SJCRH30 (cell line): ENCODE data around the gene ASIC2. TPM values are rescaled to one million over a fixed set of nuclear protein-coding genes. Genes with fewer than 3 reads are reported as not detected.

ENCODE experiments used
- DNase-seq, 2 experiments: peaks; one replicate each; pipeline ENCODE4 v3.0.0-alpha.2; 2015 to 2020
- H3K27ac ChIP-seq: fragments of 250-450 bp; sonication (Bioruptor Pico); 2 replicates; pipeline ENCODE4 v1.5.1; 2020; ENCODE audit warnings: mild to moderate bottlenecking, moderate library complexity
- H3K27me3 ChIP-seq: fragments of 250-450 bp; sonication (Bioruptor Pico); 2 replicates; pipeline ENCODE4 v1.5.1; 2020; ENCODE audit warnings: mild to moderate bottlenecking, moderate library complexity
- H3K36me3 ChIP-seq: fragments of 250-450 bp; sonication (Bioruptor Pico); 2 replicates; pipeline ENCODE4 v1.5.1; 2020; ENCODE audit warnings: mild to moderate bottlenecking, moderate library complexity
- H3K4me1 ChIP-seq: fragments of 250-450 bp; sonication (Bioruptor Pico); 2 replicates; pipeline ENCODE4 v1.5.1; 2020; ENCODE audit warnings: mild to moderate bottlenecking, moderate library complexity
- H3K4me3 ChIP-seq: fragments of 250-450 bp; sonication (Bioruptor Pico); 2 replicates; pipeline ENCODE4 v1.5.1; 2020; ENCODE audit warnings: mild to moderate bottlenecking, moderate library complexity
- H3K9me3 ChIP-seq: fragments of 250-450 bp; sonication (Bioruptor Pico); replicated peaks from 2 replicates; pipeline ENCODE4 v1.5.1; 2020; ENCODE audit warnings: mild to moderate bottlenecking, moderate library complexity
- total RNA-seq: library from RNA; depleted of rRNA; stranded (reverse); fragments of >200 nt; shearing (Covaris generic); gene quantifications from 2 replicates; pipeline ENCODE4 v1.2.3, GENCODE V29; 2014

Gene ASIC2
- total RNA-seq, 1 experiment from 2014 or later = not detected

DNA sequence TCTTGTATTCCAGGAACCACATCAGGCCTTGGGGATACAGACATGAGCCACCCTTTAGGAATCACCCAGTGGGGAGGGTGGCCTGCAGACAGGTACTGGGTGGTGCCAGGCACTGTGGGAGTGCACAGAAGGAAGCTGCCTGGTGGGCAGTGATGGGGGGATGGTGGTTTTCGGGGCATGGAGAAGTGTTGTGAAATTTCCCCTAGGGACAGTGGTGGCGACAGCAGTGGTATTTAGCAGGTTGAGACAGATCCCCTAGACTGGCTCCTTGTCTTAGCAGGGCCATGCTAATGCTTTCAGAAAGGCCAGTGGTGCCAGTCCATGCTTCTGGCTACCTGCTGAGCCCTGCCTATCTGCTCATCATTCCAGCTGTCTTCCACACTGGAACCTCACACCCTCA lies 171.8 kb downstream of the ASIC2 start:
- Histone ChIP-seq H3K36me3 (no peaks in the 10 kb centered on the region), H3K27me3 (peaks cover 40% of the 10 kb centered on the region), H3K9me3 (no peaks in the 10 kb centered on the region), H3K27ac (no peak overlapping the region), H3K4me1 (no peaks in the 10 kb centered on the region), H3K4me3 (no peak overlapping the region)
- no peak for DNase-seq

DNA sequence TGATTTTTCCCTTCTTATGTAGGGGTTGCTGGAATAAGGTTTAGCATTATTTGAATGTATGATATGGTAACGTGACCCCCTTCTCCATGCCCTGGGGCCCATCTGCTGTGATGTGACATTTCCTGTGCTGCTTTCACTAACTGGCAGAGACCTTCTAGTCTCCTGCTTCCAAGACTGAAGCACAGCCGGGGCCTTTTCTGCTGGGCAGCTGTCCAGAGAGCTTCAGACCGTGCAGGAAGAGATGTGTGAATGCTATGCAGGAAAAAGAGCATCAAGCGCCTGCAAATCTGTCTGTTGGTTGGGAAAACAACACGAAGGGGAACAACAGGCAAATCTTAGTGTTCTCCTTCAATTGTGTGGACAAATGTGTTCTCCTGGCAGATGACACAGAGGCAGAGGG lies 173.0 kb downstream of the ASIC2 start:
- Histone ChIP-seq H3K4me3 (no peak overlapping the region), H3K4me1 (no peaks in the 10 kb centered on the region), H3K27ac (no peak overlapping the region), H3K27me3 (peaks cover 43% of the 10 kb centered on the region), H3K36me3 (no peaks in the 10 kb centered on the region), H3K9me3 (no peaks in the 10 kb centered on the region)
- no peak for DNase-seq

DNA sequence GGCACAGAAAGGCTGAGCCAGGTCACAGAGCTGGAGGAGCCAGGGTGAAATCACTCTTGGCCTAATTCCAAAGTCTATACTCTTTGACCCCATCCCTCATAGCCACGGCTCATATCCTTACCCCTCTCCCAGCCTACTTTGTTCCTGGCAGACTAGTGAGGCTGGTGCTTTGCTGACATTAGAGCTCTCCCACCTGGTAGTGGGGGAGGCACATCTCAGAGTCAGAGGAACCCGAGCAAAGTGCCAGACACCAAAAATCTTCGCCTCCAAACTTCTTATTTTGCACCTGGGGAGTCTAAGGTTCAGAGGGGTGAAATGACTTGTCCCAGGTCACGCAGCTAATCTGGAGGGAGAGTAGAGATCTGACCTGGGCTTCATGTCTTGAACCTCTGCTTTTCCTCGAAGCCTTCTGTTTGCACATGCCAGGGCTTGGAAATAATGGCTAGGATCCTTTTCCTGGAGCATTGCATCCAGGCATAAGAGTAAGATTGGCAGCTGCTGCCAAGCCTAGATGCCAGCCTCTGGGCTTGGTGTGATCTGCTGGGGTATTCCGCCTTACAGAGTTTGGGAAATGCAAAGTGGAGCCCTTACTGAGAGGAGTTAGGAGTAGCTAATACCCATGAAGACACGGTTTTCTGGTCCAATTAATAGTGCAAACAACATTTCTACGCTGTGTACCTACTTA lies 174.6 kb downstream of the ASIC2 start:
- H3K4me1 ChIP-seq = no peaks in the 10 kb centered on the region
- H3K4me3 ChIP-seq = no peak overlapping the region
- no peak overlapping the region for H3K27ac ChIP-seq
- no peak for DNase-seq
- no peaks in the 10 kb centered on the region for H3K9me3 ChIP-seq
- H3K36me3 ChIP-seq = no peaks in the 10 kb centered on the region
- peaks cover 39% of the 10 kb centered on the region for H3K27me3 ChIP-seq

DNA sequence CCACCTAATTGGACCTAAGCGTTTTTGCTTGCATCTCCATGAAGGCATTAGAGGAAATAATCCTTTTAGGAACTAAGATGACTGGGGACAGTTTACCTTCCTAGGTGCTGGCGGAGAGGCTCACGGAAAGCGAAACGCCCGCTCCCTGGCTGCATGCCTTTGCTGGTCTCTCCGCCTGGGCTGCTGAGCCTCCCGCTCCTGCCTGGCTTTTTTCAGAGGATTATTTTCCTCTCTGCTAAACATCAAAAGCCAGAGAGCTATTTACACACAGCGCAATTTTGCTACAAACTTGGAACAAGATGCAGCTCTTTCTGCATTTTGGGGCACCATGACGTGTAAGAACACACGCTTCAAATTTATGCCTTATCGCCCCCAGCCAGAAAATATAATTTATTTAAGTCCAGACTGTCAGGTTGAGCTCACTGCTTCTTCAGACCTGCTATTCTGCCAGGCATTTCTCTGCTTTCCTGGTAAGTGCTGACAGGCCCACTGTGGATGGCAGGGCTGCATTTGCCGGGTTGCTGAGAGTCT lies 177.0 kb downstream of the ASIC2 start:
- H3K27ac ChIP-seq = no peak overlapping the region
- no peak for DNase-seq
- H3K4me1 ChIP-seq = no peaks in the 10 kb centered on the region

DNA sequence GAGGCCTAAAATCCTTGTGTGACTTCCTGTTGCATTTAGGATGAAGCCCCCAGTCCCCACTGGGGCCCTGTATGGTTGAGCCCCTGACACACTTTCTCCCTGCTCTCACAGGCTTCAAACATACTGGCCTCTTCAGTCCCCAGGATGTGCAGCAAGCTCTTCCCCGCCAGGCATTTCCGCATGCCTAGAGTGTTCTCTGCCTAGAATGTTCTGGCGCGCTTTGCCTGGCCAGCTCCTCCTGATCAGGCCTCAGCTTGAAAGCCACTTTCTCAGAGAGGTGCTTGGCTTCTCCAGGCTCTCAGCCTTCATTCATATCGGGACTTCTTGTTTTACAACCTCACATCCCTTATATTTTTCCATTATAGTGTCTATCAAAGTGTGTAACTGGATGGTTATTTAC lies 177.7 kb downstream of the ASIC2 start:
- peaks cover 18% of the 10 kb centered on the region for H3K27me3 ChIP-seq
- no peaks in the 10 kb centered on the region for H3K36me3 ChIP-seq
- H3K27ac ChIP-seq = no peak overlapping the region
- no peaks in the 10 kb centered on the region for H3K4me1 ChIP-seq
- H3K9me3 ChIP-seq = no peaks in the 10 kb centered on the region
- no peak for DNase-seq
- H3K4me3 ChIP-seq = no peak overlapping the region

More for the DNA sequence above, 177.0 kb downstream of the ASIC2 start:
- Histone ChIP-seq H3K9me3 (no peaks in the 10 kb centered on the region), H3K27me3 (peaks cover 22% of the 10 kb centered on the region), H3K4me3 (no peak overlapping the region), H3K36me3 (no peaks in the 10 kb centered on the region)

DNA sequence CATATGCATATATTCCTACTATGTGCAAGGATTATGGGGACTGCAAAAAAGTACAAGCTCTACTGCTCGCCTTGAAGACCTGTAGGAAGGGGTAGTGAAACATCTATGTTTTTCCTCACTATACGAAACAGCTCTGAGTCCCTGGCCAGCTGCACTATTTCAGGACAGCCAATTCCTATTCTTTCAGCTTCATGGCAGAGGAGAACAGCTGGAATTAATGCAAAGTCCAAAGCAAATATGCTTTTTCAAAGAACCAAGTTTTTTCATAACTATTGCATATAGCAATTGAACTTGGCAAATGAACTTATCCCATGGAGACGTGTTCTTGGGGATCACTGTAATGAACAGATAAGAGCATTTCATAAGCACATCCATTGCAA lies 179.1 kb downstream of the ASIC2 start:
- Histone ChIP-seq H3K9me3 (no peaks in the 10 kb centered on the region), H3K36me3 (no peaks in the 10 kb centered on the region), H3K27me3 (peaks cover 18% of the 10 kb centered on the region; the same call in 1 of the 2 replicates), H3K4me3 (no peak overlapping the region), H3K27ac (no peak overlapping the region), H3K4me1 (no peaks in the 10 kb centered on the region)
- no peak for DNase-seq

DNA sequence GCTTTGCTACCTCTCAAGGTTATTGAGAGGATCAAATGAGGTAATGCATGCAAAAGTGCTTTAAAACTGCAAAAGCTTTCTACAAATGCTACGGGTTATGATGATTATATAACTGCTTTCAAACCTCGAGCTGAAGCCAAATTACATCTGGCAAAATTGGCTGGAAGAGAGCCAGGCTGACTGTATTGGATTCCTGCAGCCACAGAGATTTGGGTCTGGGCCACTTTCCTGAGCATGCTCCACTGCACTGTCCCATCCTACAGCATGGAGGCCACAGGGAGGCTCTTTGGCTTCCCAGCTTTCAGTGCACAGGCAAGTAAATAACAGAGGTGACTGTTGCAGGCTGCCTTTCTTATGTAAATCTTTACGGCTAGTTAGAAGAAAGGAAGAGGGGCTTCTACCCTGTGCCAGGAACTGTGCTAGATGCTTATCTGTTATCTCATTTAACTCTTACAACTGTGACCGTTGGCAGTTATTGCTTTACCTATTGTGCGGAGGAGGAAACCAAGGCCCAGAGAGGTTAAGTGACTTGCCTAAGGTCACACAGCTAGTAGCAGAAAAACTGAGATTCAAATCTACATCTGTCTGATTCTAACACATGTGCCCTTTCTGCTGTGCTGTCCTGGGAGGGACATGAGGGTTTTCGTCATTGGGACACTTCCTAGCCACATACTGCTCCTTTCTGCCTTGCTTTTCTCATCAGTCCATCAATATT lies 179.7 kb downstream of the ASIC2 start:
- Histone ChIP-seq H3K27me3 (peaks cover 18% of the 10 kb centered on the region; the same call in 1 of the 2 replicates), H3K4me1 (no peaks in the 10 kb centered on the region), H3K36me3 (no peaks in the 10 kb centered on the region), H3K9me3 (no peaks in the 10 kb centered on the region), H3K27ac (no peak overlapping the region), H3K4me3 (no peak overlapping the region)
- no peak for DNase-seq

DNA sequence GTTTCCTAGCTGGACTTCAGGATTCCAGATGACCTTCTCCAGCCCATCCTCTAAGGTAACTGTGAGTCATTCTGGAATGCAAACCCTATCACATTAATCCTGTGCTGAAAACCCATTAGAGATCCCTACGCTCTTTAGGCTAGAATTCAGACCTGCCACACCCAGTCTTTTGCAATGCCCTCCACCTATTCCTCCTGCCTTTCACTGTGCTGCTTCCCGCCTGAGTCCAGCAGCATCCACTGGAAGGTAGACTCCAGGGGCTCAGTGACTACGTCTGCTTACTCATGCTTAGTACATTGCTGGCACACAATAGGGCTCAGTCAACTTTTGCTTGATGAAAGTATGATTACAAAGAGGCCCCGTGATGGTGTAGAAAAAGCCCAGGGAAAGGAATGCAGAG lies 180.3 kb downstream of the ASIC2 start:
- Histone ChIP-seq H3K9me3 (no peaks in the 10 kb centered on the region), H3K27me3 (peaks cover 15% of the 10 kb centered on the region; the same call in 1 of the 2 replicates), H3K4me3 (no peak overlapping the region), H3K4me1 (no peaks in the 10 kb centered on the region), H3K27ac (no peak overlapping the region), H3K36me3 (no peaks in the 10 kb centered on the region)
- DNase-seq = no peak

DNA sequence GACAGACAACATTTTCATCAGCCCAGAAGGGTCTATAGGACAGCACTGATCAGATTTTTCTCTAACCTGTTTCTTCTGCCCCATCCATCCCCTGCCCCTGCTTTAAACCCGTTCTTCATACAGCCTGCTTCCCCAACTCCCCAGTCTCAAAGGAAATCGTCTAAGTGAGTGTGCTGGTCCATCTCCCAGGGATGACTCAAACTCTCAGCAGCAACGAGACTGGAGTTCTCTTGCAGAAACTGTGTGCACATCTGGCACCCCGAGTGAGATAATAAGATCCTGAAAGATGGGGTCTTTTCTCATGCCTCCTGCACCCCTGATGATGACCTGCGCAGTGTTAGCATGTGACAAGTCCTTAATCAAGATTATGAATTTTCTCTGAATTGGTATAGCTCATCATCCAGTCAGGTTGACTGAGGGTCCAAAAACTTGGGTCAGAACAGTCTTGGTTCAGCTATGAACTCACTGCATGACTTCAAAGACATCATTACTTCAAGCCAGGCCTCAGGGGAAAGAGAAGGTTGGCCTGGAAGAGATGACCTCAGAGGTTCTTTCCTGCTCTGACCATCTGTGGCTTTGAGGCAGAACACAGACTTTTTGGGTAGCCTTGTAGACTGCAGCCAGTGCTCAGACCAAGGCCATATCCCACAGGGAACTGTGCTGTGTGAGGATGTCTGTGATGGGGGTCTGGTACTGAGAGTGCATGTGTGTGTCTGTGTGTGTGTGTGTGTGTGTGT lies 183.6 kb downstream of the ASIC2 start:
- Histone ChIP-seq H3K9me3 (no peaks in the 10 kb centered on the region), H3K4me3 (no peak overlapping the region), H3K27ac (no peak overlapping the region), H3K36me3 (no peaks in the 10 kb centered on the region), H3K27me3 (peaks cover 4% of the 10 kb centered on the region; the same call in 1 of the 2 replicates), H3K4me1 (no peaks in the 10 kb centered on the region)
- DNase-seq = no peak

DNA sequence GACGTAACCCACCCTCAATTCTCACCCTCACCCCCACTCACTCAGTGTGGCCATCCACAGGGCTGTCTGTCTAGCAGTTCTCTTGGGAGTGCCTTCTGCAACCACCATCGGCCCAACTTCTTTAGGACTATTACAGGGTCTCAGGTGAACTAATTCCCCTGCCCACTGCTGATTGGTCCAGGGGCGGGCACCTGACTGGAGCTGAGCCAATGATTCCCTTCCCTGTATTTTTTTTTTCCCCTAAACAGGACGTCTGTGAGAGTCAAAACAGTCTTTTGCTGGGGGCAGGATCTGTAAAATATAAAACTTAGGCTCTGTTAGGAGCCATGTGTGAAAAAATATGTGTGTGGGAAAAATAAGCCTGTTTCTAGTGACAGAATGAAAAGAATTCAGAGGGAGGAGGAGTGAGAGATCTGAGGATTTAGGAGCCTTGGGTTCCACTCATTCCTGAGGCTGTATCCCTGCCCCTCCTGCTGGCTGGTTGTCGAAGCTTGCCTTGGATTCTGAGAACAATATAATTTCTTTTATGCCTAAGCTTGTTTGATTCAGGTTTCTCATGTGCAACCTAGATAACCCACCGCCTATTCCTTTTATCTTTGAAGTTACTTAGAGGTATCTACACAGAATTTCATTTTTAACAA lies 186.4 kb downstream of the ASIC2 start:
- H3K4me1 ChIP-seq = no peaks in the 10 kb centered on the region
- no peak for DNase-seq
- H3K27ac ChIP-seq = no peak overlapping the region
- no peaks in the 10 kb centered on the region for H3K36me3 ChIP-seq
- H3K4me3 ChIP-seq = no peak overlapping the region
- peaks cover 23% of the 10 kb centered on the region for H3K27me3 ChIP-seq
- no peaks in the 10 kb centered on the region for H3K9me3 ChIP-seq

DNA sequence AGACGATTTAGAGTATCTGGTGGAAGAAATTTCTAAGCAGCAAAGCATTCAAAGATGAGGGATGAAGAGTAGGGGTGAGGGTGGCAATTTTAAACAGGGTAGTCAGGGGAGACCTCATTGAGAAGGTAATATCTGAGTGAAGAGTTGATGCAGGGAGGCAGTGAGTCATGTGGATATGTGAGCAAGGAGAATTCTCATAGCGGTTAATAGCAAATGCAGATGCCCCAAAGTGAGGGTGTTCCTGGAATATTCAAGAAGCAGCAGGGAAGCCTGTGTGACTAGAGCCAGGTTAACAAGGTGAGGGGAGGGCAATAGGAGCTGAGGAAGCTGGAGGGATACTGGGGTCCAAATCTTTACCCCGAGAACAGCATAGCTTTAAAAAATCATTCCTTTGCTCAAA lies 187.2 kb downstream of the ASIC2 start:
- H3K9me3 ChIP-seq = no peaks in the 10 kb centered on the region
- H3K27me3 ChIP-seq = peaks cover 24% of the 10 kb centered on the region
- H3K4me3 ChIP-seq = no peak overlapping the region
- no peaks in the 10 kb centered on the region for H3K4me1 ChIP-seq
- no peak overlapping the region for H3K27ac ChIP-seq
- no peak for DNase-seq
- no peaks in the 10 kb centered on the region for H3K36me3 ChIP-seq

DNA sequence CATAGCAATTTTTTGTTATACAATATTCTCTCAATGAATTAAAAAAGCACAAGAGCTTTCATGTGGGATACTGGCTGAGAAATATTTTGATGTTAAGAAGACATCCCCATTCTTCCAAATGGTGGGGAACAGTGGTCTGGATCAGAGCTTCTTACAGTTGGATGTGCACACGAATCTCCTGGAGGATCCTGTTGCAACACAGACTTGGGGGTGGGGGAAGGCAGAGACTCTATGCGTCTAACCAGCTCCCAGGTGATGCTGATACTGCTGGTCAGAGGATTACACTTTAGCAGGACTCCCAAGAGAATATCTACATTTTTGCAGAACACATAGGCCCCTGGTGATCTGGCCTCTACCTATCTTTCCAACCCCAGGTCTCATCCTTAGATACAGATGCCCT lies 193.2 kb downstream of the ASIC2 start:
- H3K36me3 ChIP-seq = no peaks in the 10 kb centered on the region
- no peaks in the 10 kb centered on the region for H3K9me3 ChIP-seq
- H3K4me3 ChIP-seq = no peak overlapping the region
- DNase-seq = no peak
- no peak overlapping the region for H3K27ac ChIP-seq
- peaks cover 29% of the 10 kb centered on the region for H3K27me3 ChIP-seq
- H3K4me1 ChIP-seq = no peaks in the 10 kb centered on the region

DNA sequence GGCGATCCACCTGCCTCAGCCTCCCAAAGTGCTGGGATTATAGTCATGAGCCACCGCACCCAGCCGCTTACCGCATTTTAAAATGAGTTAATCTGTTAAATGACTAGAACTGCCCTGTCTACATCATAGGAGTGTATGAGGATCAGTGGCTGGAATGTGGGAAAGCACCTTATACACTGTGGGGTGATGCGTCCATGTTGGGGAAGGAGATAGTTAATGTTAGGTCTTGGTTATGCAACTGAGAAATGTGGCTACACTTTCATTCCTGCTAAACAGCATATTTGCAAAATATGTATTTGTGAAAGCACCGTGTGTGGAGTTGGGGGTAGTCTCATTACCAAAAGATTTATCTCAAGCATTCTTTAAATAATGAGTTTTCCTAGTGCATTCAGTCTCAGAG lies 193.8 kb downstream of the ASIC2 start:
- Histone ChIP-seq H3K4me1 (no peaks in the 10 kb centered on the region), H3K27ac (no peak overlapping the region), H3K36me3 (no peaks in the 10 kb centered on the region), H3K4me3 (no peak overlapping the region), H3K27me3 (peaks cover 29% of the 10 kb centered on the region), H3K9me3 (no peaks in the 10 kb centered on the region)
- no peak for DNase-seq

DNA sequence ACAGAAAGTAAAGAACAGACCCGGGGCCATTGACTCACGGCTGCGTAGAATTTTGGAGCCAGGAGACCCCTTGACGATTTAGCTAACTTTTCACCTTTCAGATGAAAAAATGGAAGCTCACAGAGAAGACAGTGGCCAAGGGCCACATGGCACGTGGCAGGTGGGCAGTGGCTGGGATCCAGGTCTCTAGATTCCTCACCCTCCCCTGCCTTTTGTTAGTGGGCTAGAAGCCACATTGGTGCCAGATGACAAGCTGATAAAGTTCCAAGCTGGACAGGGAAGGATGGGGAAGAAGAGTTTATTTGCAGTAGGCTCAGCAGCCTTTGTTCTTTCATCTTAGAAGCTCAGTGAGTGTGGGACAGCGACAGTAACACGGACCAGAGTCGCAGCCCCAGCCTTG lies 195.7 kb downstream of the ASIC2 start:
- Histone ChIP-seq H3K9me3 (no peaks in the 10 kb centered on the region), H3K27ac (no peak overlapping the region), H3K4me3 (no peak overlapping the region), H3K4me1 (no peaks in the 10 kb centered on the region), H3K27me3 (peaks cover 22% of the 10 kb centered on the region), H3K36me3 (no peaks in the 10 kb centered on the region)
- no peak for DNase-seq

DNA sequence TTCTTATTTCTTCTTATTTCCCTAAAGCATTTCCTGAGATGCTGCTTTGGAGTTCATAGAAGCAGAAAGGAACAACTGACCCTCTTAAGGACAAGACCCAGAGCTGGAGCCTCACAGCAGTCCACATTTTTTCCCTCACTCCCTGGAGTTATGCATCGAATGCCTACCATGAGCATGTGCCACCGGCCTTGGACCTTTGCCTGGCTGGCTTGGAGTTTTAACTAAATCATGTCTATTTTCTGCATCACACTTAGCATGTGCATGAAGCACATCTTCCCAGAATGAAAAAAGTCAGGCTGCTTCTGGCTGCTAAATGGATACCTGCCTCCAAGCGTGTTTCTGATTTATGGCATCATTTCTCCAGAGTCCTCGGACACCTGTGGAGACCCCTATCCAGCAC lies 196.9 kb downstream of the ASIC2 start:
- no peaks in the 10 kb centered on the region for H3K4me1 ChIP-seq
- no peaks in the 10 kb centered on the region for H3K36me3 ChIP-seq
- H3K27ac ChIP-seq = no peak overlapping the region
- peaks cover 11% of the 10 kb centered on the region for H3K27me3 ChIP-seq
- no peak for DNase-seq
- H3K4me3 ChIP-seq = no peak overlapping the region
- no peaks in the 10 kb centered on the region for H3K9me3 ChIP-seq
